CD4-positive, alpha-beta T cell treated with Interleukin-17A for 1 hour (primary cell): ENCODE measurements around the gene PAX3.
"Not testable (repeated sequence)": the region's sequence is repeated elsewhere in the genome, so short reads cannot be mapped to it uniquely, and the experiment has no call there.

Experiments
- DNase-seq: peaks from one replicate; pipeline ENCODE4 v3.0.0-alpha.2; 2020

PAX3 gene

DNA sequence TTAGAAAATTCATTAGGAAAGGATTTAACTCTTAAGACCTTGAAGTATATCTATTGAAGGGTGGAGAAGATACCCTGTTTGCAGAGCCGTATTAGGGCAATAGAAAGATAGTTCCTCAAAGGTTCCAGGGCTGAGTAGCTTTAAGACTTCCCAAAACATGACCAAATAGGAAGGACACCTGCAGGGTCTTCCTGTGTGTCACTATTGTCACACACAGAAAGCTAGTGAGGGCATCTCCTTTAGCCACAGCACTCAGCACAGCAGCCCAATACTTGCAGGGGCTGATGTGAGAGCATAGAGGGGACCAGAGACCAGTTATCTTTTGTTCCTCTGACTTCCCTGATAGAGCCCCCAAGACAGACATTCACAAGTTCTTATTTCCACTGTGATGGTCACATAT is 93.7 kb downstream of the PAX3 start:
- no peak for DNase-seq

GRCh38 chr2:222203041-222203440 is 95.8 kb downstream of the PAX3 start:
- no peak for DNase-seq

GRCh38 chr2:222196159-222196558 is 102.6 kb downstream of the PAX3 start:
- no peak for DNase-seq

DNA sequence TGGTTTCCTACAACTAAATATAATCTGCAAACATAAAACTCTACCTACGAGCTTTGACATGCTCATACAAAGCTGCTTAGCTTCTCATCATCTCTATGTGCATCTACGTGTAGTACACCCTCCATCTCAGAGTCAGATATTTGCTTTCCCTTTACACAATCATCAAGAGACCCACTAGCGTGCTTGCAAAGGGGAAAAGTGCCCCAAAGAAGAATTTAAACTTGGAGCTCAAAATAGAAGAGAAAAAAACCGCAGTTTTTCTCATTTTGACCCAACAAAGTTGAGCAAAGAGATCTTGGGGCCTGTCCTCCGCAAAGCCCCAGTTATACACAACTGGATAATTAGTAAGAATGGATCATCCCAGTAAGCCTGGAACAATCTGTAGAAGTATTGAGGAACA is 104.1 kb downstream of the PAX3 start:
- DNase-seq, result no peak

- DNase-seq, result no peak
These were observed 105.3 kb downstream of the PAX3 start for GRCh38 chr2:222193328-222193983.

- no peak for DNase-seq
These were observed 118.2 kb downstream of the PAX3 start for GRCh38 chr2:222180619-222181018.

GRCh38 chr2:222179592-222179991 is 119.2 kb downstream of the PAX3 start:
- DNase-seq, result no peak

- DNase-seq, result no peak
These were observed 120.3 kb downstream of the PAX3 start for GRCh38 chr2:222178450-222178849.

- DNase-seq, result no peak
These were observed 121.9 kb downstream of the PAX3 start for GRCh38 chr2:222176890-222177289.

GRCh38 chr2:222174450-222174849 is 124.3 kb downstream of the PAX3 start:
- DNase-seq, result no peak

DNA sequence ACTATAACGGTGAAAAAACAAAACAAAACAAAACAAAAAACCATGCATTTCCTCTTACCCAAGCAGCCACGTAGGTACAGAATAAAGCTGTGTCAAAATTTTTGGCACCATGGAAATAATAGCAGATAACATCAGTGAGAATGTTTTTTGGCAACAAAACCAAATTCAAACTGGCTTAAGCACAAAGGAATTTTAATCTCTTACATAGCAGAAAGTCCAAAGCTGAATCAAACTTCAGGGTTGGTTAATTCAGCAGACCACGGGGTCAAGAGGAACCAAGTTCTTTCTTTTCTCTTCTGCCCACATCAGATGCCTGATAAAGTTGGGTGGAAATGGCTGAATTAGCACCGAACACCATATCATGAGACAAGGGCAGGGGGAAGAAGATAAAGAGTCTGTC is 129.5 kb downstream of the PAX3 start:
- no peak for DNase-seq

DNA sequence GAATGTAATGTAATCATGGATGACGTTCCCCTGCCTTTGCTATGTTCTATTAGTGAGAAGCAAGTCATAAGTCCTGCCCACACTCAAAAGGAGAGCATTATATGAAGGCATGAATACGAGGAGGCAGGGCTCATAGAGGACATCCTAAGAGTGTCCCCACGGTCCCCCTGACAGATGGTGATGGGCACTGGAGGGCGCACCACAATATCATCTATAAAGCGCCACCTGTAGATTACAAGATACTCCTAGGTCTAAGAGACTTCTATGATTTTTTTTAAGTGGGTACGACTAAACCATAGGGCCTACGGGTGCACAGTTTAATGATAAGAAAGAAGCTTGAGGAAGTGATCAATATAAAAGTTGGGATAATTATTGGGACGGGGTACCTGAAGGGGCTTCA is 131.0 kb downstream of the PAX3 start:
- DNase-seq, result no peak

DNA sequence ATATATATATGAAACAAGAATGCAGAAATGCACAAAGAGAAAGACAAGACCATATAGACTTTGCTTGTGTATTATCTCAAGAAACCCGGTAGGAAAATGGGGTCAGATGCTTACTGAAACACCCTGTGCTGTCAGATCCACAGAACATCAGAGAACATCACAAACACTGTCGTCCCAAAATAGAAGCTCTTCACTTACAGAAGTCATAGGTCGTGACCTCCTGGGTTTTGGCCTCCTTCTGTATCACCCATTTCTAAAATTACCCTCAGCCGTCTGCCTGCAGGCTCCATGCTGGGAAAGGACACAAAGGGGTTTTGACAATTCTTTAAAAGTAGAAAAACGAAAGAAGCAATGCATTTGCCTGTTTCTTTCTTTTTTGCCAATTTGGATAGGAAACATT is 137.9 kb downstream of the PAX3 start:
- DNase-seq, result no peak

DNA sequence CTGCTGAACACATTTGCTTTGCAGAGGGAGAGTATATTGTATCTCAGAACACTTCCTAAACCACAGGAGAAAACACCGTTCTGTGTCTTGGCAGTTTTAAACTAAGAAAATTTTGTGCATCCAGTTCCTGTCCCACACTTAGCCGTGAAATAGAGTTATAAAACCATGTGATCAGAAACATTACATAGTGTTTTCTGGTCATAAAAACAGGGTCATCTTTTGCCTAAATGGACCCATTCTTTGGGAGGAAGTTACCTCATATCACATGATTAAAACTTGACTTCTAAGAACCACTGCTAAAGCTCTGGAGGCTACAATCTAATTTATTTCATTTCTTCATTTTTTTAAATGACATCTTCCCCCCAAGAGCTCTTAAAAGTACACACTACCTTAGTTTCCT is 138.7 kb downstream of the PAX3 start:
- DNase-seq, result no peak

- no peak for DNase-seq
These were observed 139.6 kb downstream of the PAX3 start for GRCh38 chr2:222159221-222159620.

DNA sequence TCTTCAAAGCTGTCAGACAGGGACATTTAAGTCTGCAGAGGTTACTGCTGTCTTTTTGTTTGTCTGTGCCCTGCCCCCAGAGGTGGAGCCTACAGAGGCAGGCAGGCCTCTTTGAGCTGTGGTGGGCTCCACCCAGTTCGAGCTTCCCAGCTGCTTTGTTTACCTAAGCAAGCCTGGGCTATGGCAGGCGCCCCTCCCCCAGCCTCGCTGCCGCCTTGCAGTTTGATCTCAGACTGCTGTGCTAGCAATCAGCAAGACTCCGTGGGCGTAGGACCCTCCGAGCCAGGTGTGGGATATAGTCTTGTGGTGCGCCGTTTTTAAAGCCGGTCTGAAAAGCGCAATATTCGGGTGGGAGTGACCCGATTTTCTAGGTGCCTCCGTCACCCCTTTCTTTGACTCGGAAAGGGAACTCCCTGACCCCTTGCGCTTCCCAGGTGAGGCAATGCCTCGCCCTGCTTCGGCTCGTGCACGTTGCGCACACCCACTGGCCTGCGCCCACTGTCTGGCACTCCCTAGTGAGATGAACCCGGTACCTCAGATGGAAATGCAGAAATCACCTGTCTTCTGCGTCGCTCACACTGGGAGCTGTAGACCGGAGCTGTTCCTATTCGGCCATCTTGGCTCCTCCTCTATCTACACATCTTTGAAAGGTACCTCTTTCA is 143.7 kb downstream of the PAX3 start:
- not testable (repeated sequence) for DNase-seq
